Hepatocyte (in vitro differentiated cells): ENCODE measurements around the gene NADK. TPM values are rescaled to one million over a fixed set of nuclear protein-coding genes. Genes with fewer than 3 reads are reported as not detected.
A peak's percentile ranks its signal among the peaks of the same experiment; 100 is the strongest.

ENCODE experiments used
- DNase-seq: peaks from one replicate; pipeline ENCODE4 v3.0.0-alpha.2; 2016; ENCODE audit warnings: low spot score
- H2AFZ ChIP-seq: fragments of 200-600 bp; sonication (generic); 2 replicates; pipeline ENCODE4 v1.6.0; 2016; ENCODE audit warnings: antibody characterized with exemption, mild to moderate bottlenecking
- H3K27ac ChIP-seq: fragments of 200-600 bp; sonication (generic); 2 replicates; pipeline ENCODE4 v1.5.1; 2016; ENCODE audit warnings: mild to moderate bottlenecking
- H3K27me3 ChIP-seq: fragments of 200-600 bp; sonication (generic); 2 replicates; pipeline ENCODE4 v1.6.1; 2016
- H3K36me3 ChIP-seq: fragments of 200-600 bp; sonication (generic); replicated peaks from 2 replicates; pipeline ENCODE4 v1.5.1; 2016; ENCODE audit warnings: low read depth; ENCODE audit not compliant: insufficient read depth
- H3K4me1 ChIP-seq: fragments of 200-600 bp; sonication (generic); 2 replicates; pipeline ENCODE4 v1.5.1; 2016; ENCODE audit warnings: mild to moderate bottlenecking, moderate library complexity; ENCODE audit not compliant: insufficient read depth
- H3K4me2 ChIP-seq: fragments of 200-600 bp; sonication (generic); 2 replicates; pipeline ENCODE4 v1.6.0; 2016
- H3K4me3 ChIP-seq: fragments of 200-600 bp; sonication (generic); 2 replicates; pipeline ENCODE4 v1.5.1; 2016; ENCODE audit warnings: mild to moderate bottlenecking
- H3K79me2 ChIP-seq: fragments of 200-600 bp; sonication (generic); 2 replicates; pipeline ENCODE4 v1.6.0; 2017; ENCODE audit warnings: mild to moderate bottlenecking
- H3K9me2 ChIP-seq: fragments of 200-600 bp; sonication (generic); replicated peaks from 2 replicates; pipeline ENCODE4 v1.6.0; 2017; ENCODE audit warnings: mild to moderate bottlenecking; ENCODE audit not compliant: insufficient read depth
- H3K9me3 ChIP-seq: fragments of 200-600 bp; sonication (generic); 2 replicates; pipeline ENCODE4 v1.5.1; 2016; ENCODE audit warnings: low read depth, mild to moderate bottlenecking
- H4K20me1 ChIP-seq: fragments of 200-600 bp; sonication (generic); 2 replicates; pipeline ENCODE4 v1.6.0; 2016; ENCODE audit warnings: mild to moderate bottlenecking; ENCODE audit not compliant: insufficient read depth, poor library complexity, severe bottlenecking
- CTCF ChIP-seq: fragments of 200-600 bp; sonication (generic); IDR thresholded peaks from 2 replicates; pipeline ENCODE4 v1.5.1; 2016; ENCODE audit warnings: antibody characterized with exemption, mild to moderate bottlenecking; ENCODE audit not compliant: poor library complexity
- EZH2 ChIP-seq: fragments of 200-600 bp; sonication (generic); IDR thresholded peaks from 2 replicates; pipeline ENCODE4 v1.6.1; 2016; ENCODE audit warnings: antibody characterized with exemption, mild to moderate bottlenecking, borderline replicate concordance
- EZH2phosphoT487 ChIP-seq: fragments of 200-600 bp; sonication (generic); IDR thresholded peaks from one replicate; pipeline ENCODE4 v1.6.1; 2018; ENCODE audit warnings: antibody characterized with exemption, mild to moderate bottlenecking, low read depth, moderate library complexity; ENCODE audit not compliant: unreplicated experiment, severe bottlenecking
- WGBS: methylation state at CpG from one replicate; pipeline ENCODE4 v1.1.6; 2016; ENCODE audit warnings: low lambda C conversion rate; ENCODE audit errors: missing lambda C conversion rate; 5-methylcytosine and 5-hydroxymethylcytosine counted together
- polyA plus RNA-seq: library from polyadenylated mRNA; unstranded; fragments of >200 nt; fragmentation: Nextera tagmentation; extraction: Ambion mirVana; gene quantifications from 2 replicates; pipeline ENCODE4 v1.2.1, GENCODE V29; 2016
- total RNA-seq: library from RNA; depleted of rRNA; stranded (reverse); fragments of >200 nt; gene quantifications from 2 replicates; pipeline ENCODE4 v1.2.3, GENCODE V29; 2014

NADK gene
- total and polyA plus RNA-seq, 2 experiments from 2014 or later, result 46.9 to 68.2 TPM

GRCh38 chr1:1775327-1776226, 2.7 kb downstream of the NADK start:
- DNase-seq, result no peak
- Histone ChIP-seq H3K36me3 (no peaks in the 10 kb centered on the region), H3K9me3 (no peaks in the 10 kb centered on the region), H3K27ac (peak overlapping the region; percentile 96), H3K27me3 (no peaks in the 10 kb centered on the region), H4K20me1 (peaks cover 29% of the 10 kb centered on the region), H3K4me1 (peaks cover 40% of the 10 kb centered on the region), H3K4me2 (peak overlapping the region; percentile 92), H3K9me2 (no peaks in the 10 kb centered on the region), H3K79me2 (peaks cover 74% of the 10 kb centered on the region), H3K4me3 (no peak overlapping the region), H2AFZ (no peak overlapping the region)
- TF ChIP-seq EZH2 (no peak), EZH2phosphoT487 (no peak), CTCF (no peak)
- 78% methylated on average over 11 of the region's 11 CpGs for WGBS

- Histone ChIP-seq H3K27ac (no peak overlapping the region), H3K36me3 (no peaks in the 10 kb centered on the region), H3K79me2 (peaks cover 91% of the 10 kb centered on the region), H4K20me1 (peaks cover 33% of the 10 kb centered on the region), H3K4me2 (no peak overlapping the region), H3K4me3 (no peak overlapping the region), H3K9me2 (no peaks in the 10 kb centered on the region), H2AFZ (no peak overlapping the region), H3K9me3 (no peaks in the 10 kb centered on the region), H3K4me1 (peaks cover 24% of the 10 kb centered on the region), H3K27me3 (no peaks in the 10 kb centered on the region)
- no peak for DNase-seq
- WGBS, result 100% methylated on average over 4 of the region's 4 CpGs
- TF ChIP-seq EZH2phosphoT487 (no peak), EZH2 (no peak), CTCF (no peak)
Observed at GRCh38 chr1:1773874-1774273, 4.4 kb downstream of the NADK start.

GRCh38 chr1:1771096-1771495, 7.2 kb downstream of the NADK start:
- H3K27me3 ChIP-seq, result no peaks in the 10 kb centered on the region
- peaks cover 30% of the 10 kb centered on the region for H4K20me1 ChIP-seq
- H3K4me3 ChIP-seq, result no peak overlapping the region
- 97% methylated on average over 3 of the region's 3 CpGs for WGBS
- no peaks in the 10 kb centered on the region for H3K9me3 ChIP-seq
- peaks cover 99% of the 10 kb centered on the region for H3K79me2 ChIP-seq
- no peaks in the 10 kb centered on the region for H3K36me3 ChIP-seq
- TF ChIP-seq EZH2, result no peak
- TF ChIP-seq EZH2phosphoT487, result no peak
- no peak for TF ChIP-seq CTCF
- DNase-seq, result no peak
- peaks cover 10% of the 10 kb centered on the region for H3K4me1 ChIP-seq
- no peak overlapping the region for H3K4me2 ChIP-seq
- no peak overlapping the region for H2AFZ ChIP-seq
- no peaks in the 10 kb centered on the region for H3K9me2 ChIP-seq
- H3K27ac ChIP-seq, result no peak overlapping the region
